BE2C (cell line): ENCODE data around the gene SLC24A3.

Experiments used
- DNase-seq: peaks from one replicate; pipeline ENCODE4 v3.0.0-alpha.2; 2020
- H3K27me3 ChIP-seq: fragments of 250-450 bp; sonication (Bioruptor Pico); 2 replicates; pipeline ENCODE4 v1.5.1; 2020; ENCODE audit warnings: mild to moderate bottlenecking
- H3K36me3 ChIP-seq: fragments of 250-450 bp; sonication (Bioruptor Pico); 2 replicates; pipeline ENCODE4 v1.5.1; 2020; ENCODE audit warnings: mild to moderate bottlenecking
- H3K4me1 ChIP-seq: fragments of 250-450 bp; sonication (Bioruptor Pico); 2 replicates; pipeline ENCODE4 v1.5.1; 2020
- H3K4me3 ChIP-seq: 2 replicates; pipeline ENCODE4 v1.5.1; 2011; ENCODE audit warnings: low read depth, low read length
- H3K9me3 ChIP-seq: fragments of 250-450 bp; sonication (Bioruptor Pico); 2 replicates; pipeline ENCODE4 v1.5.1; 2020
- TF ChIP-seq, protein P1 (sequence below): IDR thresholded peaks from 2 replicates; pipeline ENCODE4 v1.5.1; 2012; ENCODE audit warnings: mild to moderate bottlenecking, low read depth, low read length

SLC24A3 gene

GRCh38 chr20:19695081-19695480 lies 482.6 kb downstream of the SLC24A3 start:
- no peaks in the 10 kb centered on the region for H3K36me3 ChIP-seq
- DNase-seq: no peak
- H3K9me3 ChIP-seq: no peaks in the 10 kb centered on the region
- no peak overlapping the region for H3K4me3 ChIP-seq
- no peaks in the 10 kb centered on the region for H3K4me1 ChIP-seq
- H3K27me3 ChIP-seq: peaks cover 4% of the 10 kb centered on the region; the same call in 1 of the 2 replicates
- TF ChIP-seq, protein P1, sequence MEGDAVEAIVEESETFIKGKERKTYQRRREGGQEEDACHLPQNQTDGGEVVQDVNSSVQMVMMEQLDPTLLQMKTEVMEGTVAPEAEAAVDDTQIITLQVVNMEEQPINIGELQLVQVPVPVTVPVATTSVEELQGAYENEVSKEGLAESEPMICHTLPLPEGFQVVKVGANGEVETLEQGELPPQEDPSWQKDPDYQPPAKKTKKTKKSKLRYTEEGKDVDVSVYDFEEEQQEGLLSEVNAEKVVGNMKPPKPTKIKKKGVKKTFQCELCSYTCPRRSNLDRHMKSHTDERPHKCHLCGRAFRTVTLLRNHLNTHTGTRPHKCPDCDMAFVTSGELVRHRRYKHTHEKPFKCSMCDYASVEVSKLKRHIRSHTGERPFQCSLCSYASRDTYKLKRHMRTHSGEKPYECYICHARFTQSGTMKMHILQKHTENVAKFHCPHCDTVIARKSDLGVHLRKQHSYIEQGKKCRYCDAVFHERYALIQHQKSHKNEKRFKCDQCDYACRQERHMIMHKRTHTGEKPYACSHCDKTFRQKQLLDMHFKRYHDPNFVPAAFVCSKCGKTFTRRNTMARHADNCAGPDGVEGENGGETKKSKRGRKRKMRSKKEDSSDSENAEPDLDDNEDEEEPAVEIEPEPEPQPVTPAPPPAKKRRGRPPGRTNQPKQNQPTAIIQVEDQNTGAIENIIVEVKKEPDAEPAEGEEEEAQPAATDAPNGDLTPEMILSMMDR: no peak

DNA sequence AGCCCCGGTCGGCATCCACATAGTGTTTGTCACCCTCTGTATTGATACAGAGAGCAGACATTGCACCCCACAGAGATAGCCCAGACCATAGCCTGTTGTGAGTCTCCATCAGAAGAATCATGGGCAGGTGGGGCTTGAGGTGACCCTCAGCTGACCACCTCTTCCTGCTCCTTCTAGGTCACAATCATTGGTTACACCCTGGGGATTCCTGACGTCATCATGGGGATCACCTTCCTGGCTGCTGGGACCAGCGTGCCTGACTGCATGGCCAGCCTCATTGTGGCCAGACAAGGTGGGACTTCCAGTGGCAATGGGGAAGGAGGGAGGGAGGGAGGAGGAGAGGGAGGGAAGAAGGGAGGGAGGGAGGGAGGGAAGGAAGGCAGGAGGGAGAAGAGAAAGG lies 484.2 kb downstream of the SLC24A3 start:
- H3K27me3 ChIP-seq: no peaks in the 10 kb centered on the region
- no peaks in the 10 kb centered on the region for H3K36me3 ChIP-seq
- H3K4me1 ChIP-seq: no peaks in the 10 kb centered on the region
- H3K9me3 ChIP-seq: no peaks in the 10 kb centered on the region
- no peak overlapping the region for H3K4me3 ChIP-seq
- no peak for DNase-seq
- TF ChIP-seq, protein P1: no peak

DNA sequence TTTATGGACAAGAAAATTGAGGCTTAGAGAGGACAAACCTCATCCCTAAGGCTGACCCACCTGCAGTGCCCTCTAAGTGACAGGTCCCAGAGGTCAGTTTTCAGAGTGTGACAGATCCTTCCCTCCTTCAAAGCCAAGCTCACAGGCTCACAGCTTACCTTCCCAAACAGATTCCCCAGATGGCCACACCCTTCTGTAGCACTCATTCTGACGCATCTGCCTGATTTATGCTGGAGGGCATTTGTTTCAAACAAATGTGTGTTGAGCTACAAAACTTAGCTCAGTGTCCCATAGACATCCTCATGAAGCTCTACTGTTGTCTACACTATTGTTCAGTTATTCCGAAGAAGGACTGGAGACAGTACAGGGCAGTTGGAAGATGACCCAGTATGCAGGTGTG lies 485.0 kb downstream of the SLC24A3 start:
- Histone ChIP-seq H3K9me3 (no peaks in the 10 kb centered on the region), H3K4me1 (no peaks in the 10 kb centered on the region), H3K4me3 (no peak overlapping the region), H3K36me3 (no peaks in the 10 kb centered on the region), H3K27me3 (no peaks in the 10 kb centered on the region)
- no peak for DNase-seq
- TF ChIP-seq, protein P1: no peak

GRCh38 chr20:19699180-19699971 lies 486.9 kb downstream of the SLC24A3 start:
- H3K9me3 ChIP-seq: no peaks in the 10 kb centered on the region
- H3K27me3 ChIP-seq: no peaks in the 10 kb centered on the region
- TF ChIP-seq, protein P1: no peak
- H3K4me1 ChIP-seq: no peaks in the 10 kb centered on the region
- no peak overlapping the region for H3K4me3 ChIP-seq
- no peak for DNase-seq
- no peaks in the 10 kb centered on the region for H3K36me3 ChIP-seq

- TF ChIP-seq, protein P1: no peak
- Histone ChIP-seq H3K4me1 (no peaks in the 10 kb centered on the region), H3K4me3 (no peak overlapping the region), H3K27me3 (no peaks in the 10 kb centered on the region), H3K36me3 (no peaks in the 10 kb centered on the region), H3K9me3 (no peaks in the 10 kb centered on the region)
- no peak for DNase-seq
These were observed 489.0 kb downstream of the SLC24A3 start for GRCh38 chr20:19701429-19701828.

- Histone ChIP-seq H3K4me3 (no peak overlapping the region), H3K27me3 (no peaks in the 10 kb centered on the region; the same call in 1 of the 2 replicates), H3K36me3 (no peaks in the 10 kb centered on the region), H3K4me1 (no peaks in the 10 kb centered on the region), H3K9me3 (no peaks in the 10 kb centered on the region)
- no peak for DNase-seq
- TF ChIP-seq, protein P1: no peak
These were observed 494.0 kb downstream of the SLC24A3 start for GRCh38 chr20:19706463-19706862.
